HuH-7 (cell line): Measurements from ENCODE around the gene IDH2.
A peak's percentile ranks its signal among the peaks of the same experiment; 100 is the strongest.

ENCODE experiments used
- DNase-seq: peaks from one replicate; pipeline ENCODE4 v3.0.0; 2011; ENCODE audit warnings: low spot score

The IDH2 gene

DNA sequence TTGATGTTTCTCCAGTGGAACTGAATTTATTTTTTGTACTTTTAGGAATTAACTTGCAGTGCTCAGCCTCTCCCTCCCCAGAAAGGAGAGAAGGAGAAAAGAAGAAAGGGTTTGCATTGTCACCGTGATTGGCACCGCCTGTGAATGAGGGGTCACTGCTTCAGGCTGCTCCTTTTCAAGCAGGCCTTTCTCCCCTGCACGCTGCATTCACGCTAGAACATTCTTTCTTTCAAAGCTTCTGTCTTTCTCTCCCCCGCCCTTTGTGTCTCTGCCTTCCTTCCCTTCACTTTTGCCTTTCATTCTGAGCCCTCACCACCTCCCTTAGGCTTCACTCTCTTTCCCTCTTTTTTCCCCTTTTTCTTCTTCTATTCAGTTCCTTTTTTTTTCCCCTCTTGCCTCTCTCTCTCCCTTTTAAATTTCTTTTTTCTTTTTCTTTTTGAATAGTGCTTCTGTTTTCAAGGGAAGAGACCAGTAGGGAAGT, 58.7 kb downstream of the IDH2 start:
- DNase-seq, result no peak

DNA sequence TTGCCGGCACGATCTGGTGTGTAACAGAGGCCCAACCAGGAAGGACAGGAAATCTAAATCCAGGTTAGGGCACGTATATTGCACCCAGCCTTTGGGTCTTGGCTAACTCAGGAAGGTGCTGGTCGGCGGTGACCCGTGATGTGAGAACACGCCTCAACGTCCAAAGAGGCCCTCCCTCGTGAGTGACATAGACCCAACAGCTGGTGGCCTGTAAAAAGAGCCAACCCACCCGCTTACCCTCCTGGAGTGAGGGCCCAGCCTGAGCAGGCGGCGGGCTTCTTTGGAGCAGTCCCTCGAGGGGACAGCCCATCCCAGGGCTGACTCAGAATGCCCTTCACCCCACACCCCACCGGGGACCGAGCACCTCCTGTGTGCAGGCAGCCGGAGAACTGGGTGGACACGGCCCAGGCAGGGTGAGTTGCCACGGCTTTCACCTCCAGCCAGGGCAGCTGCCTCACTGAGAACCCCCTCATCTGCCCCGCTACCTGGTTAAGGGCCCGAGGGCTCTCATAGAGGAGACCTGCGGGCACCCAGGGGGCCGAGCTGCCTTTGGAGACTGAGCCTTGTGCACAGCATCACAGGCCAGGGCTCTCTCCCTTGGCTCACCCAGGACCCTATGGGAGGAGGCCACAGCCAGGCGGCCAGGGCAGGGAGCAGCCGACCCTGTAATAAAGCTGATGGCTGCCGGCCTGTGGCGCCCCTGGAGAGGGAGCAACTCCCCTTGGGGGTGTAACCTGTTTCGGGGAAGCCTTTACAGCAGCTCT, 59.3 kb downstream of the IDH2 start:
- DNase-seq, result no peak

DNA sequence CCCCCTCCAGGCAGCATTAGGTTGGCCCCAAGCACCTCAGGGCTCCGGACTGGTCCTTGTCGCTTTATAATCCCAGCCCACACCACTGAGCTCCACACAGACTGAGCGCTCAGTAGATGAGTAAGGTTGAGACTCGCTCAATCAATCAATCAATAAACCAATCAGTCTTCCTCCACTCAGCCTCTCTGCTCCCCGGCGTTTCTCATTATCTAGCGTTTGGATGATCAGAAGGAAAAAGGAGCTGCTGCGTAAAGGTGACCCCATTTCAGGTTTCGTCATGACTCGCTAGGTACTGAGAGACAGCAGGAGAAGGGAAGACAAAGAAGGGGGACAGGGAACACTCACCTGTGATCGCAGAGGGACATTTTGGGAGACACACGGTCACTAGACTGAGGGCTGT, 59.9 kb downstream of the IDH2 start:
- no peak for DNase-seq

DNA sequence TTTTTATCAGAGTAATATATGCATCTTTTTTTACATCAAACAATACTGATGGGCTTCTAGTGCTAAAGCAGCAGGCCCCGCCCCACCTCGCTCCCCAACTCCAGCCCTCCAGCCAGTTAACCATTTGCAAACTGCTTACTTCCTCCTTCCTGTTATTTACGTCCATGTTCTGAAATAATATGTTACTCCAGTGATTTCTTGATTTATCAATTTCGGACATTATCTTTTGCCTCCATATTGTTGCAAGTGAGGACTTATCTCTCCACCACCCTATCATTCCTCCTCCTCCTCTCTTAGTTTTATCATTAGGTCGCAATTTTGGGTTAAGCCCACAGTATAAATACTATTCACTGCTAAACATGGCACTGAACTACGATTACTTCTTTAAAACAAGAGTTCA, 61.6 kb downstream of the IDH2 start:
- DNase-seq, result no peak

DNA sequence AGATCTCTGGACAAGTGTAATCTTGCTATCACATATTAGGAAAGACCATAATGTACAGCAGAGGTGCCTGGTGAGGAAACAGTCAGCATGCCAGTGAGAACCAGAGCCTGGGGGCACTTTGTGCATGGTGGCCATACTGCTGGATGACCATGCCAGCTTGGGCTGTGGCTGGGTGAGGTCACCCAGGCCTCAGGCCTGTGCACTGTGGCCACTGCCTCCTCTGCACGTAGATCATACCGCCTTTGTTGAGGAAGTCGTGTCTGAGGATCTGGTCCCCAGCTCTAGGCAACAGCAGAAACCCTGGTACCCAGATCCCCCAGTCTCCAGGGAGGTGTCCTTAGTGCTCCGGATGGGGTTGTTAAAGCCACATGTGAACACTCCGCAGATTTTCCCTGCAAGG, 62.3 kb downstream of the IDH2 start:
- DNase-seq, result no peak

DNA sequence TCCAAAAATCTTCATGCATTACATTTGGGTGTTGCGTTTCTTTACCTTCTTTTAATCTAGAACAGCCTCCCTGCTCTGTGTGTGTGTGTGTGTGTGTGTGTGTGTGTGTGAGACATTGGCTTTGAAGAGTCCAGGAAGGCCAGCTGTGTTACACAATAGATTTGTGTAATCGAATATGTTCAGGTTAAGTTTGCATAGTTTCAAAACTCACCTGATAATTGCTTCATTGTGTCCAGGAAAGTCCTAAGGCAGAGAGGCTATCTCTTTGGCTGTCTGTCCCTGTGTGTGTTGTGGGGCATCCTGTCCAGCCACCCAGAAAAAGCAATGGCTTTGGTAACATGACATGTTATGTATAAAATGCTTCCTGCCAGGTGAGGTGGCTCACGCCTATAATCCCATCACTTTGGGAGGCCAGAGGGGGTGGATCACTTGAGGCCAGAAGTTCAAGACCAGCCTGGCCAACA, 63.6 kb downstream of the IDH2 start:
- DNase-seq, result peak; percentile 69

DNA sequence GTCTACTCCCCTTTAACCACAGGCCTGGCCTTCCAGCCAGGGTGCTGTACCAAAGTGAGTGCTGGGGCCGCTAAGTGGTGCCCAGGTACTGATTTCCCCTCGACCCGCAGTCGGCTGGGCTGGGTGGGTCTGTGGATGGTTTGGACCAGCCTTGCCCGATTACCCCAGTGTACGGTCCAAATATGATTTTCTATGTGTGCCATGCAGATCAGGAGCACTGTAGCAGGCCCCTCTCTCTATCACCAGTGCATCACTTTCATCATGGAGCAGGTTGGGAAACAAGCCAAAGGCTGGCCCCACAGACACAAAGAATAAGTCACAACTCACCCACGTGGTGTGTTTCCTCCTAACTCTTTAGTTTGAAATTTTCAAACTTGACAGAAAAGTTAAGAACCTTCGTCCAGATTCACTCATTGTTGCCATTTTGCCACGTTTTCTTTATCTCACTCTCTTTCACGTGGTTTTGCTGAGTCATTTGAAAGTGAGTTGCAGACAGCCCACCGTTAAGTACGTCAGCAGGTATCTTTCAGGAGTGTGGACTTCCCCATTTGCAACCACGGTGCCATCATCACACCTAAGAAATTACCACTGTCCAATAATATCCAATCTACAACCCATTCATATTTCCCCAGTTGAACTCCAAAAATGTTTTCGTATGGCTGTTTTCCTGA, 64.2 kb downstream of the IDH2 start:
- no peak for DNase-seq

DNA sequence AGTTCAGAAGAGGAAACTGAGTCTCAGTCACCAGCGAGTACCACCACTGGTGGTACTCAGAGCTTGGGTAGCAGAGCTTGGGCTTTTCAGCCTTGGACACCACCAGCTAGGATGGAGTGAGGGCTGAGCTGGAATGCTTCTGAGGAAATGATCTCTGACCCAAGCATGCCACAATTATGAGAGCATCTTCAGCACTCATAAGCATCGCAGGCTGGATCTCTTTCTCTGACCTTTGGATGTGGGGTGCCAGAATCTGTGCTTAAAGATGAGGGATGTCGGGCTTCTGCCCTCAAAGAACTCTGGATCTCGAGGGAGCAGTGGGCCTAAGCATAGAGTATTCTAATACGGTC, 64.8 kb downstream of the IDH2 start:
- no peak for DNase-seq

DNA sequence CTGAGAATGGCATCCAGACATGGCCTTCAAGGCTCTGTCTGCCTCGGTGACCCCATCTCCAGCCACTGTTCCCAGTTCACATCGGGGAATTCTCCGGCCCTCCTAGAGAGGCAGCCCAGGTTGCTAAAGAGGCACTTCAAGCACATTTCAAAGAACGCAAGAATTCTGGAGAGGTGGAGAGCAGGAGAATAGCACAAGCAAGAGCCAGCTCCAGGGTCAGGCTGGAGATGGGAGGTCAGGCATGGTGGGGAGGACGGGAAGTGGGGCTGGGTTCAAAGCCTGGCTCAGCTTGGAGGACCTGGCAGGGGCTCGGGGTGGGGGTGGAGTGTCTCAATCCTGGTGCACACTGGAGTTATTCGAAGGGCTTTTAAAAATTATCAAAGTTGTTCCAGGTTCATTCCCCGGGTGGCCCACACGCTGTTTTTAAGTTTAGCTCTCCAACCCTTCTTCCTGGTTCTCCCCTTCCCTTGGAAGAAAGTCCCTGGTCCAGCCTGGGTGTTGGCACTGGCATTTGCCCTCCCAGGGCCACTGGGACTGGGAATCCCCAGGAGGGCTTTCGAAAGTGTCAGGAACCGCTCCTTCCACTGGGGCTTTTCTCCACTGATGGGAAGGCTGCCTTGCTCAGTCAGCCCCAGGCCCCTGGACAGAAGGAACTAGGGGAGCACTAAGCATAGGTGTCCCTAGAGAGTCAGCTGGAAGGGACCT, 65.3 kb downstream of the IDH2 start:
- DNase-seq, result no peak

DNA sequence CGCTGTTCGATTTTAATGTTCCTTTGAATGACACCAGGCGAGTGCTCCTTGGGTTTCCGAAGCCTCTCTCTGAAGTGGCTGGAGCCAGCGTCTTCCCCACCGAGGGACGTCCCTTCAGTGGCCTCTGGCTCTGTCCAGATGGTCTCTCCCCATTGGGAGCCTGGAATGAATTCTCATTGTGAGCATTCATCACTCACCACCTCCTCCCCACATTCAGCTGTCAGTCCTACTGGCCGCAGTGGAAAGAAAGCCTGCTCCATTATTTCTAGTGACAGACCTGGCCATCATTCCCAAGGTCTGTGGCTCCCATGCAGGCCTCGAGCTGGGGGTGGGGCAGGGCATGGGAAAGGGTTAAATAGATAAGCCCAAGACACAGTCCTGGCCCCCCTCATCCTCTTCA, 65.9 kb downstream of the IDH2 start:
- DNase-seq, result no peak

DNA sequence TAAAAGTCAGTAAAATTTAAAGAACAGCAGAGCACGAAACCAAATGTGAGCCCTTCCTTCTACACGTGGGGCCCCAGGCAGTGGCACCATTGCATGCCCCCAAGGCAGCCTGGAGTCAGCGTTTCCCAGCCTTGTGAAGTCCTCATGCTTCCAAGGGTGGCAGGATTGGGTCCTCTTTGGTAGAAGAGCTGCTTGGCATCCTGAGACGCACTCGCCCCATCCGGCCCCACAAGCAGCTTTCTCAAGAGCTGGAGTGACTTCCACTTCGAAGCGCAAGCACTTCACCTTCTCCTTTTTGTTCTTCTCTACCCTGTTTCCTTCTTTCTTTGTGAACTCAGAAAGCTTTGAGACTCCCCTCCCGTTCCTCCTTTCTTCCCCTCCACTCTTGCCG, 66.4 kb downstream of the IDH2 start:
- DNase-seq, result no peak

DNA sequence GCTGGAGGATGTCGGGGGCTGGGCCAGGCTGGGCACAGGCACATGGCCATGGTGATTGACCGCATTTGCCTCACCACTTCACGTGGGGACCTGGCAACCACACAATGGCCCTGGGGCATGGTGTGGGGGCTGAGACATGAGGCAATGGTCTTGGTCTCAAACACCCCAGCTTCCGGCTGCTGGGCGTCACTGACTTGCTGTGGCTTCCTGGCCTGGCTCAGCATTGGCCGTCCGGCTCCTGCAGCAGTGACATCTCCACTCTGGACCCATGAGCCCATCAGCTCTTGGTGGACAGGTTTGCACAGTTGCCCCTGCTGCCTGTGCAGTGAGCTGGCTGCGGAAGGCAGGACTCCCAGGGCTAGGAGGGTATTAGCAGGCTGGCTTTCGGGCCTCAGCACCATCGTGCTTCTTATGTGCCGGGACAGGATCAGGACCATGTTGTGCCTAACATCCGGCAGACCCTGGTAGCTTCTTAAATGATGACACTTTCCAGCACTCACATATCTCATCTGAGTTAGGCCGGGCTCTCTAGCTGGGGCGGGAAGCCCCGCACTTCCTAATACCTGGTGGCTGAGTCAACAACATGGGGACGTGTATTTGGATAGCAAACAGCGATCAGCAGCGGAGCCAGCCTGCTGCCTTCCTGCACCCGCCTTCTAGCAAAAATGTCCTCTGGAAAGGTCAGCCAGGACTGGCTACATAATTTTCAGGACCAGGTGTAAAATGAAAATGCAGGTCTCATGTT, 67.0 kb downstream of the IDH2 start:
- peak; percentile 69 for DNase-seq

DNA sequence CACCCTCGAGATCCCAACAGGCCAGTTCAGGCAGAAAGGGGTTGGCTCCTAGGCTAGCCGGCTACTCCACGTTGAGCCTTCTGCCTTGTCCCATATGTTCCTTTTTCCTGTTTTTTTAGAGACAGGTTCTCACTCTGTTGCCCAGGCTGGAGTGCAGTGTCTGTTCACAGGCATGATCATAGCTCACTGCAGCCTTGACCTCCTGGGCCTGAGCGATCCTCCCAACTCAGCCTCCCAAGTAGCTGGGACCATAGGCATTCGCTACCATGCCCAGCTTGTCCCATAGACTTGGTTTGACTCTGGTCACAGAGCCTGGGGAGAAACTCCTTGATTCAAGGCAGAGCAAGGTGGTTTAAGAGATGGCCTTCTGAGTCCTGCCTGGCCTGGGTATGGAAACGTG, 68.8 kb downstream of the IDH2 start:
- no peak for DNase-seq
